Effector memory CD4-positive, alpha-beta T cell (primary cell): ENCODE data around the gene PPP2R1B.

Experiments
- DNase-seq, 3 donors: peaks; one replicate each; pipeline ENCODE4 v3.0.0-alpha.2; 2020
- H3K27ac ChIP-seq: 2 replicates; pipeline ENCODE4 v1.7.0; 2013; ENCODE audit warnings: mild to moderate bottlenecking, low read length, moderate library complexity; ENCODE audit not compliant: insufficient read depth, poor library complexity, severe bottlenecking
- H3K27me3 ChIP-seq: replicated peaks from 2 replicates; pipeline ENCODE4 v1.7.0; 2013; ENCODE audit warnings: mild to moderate bottlenecking, low read length; ENCODE audit not compliant: insufficient read depth, control insufficient read depth, poor library complexity, severe bottlenecking
- H3K36me3 ChIP-seq: 2 replicates; pipeline ENCODE4 v1.7.0; 2013; ENCODE audit warnings: mild to moderate bottlenecking, low read length, moderate library complexity; ENCODE audit not compliant: control insufficient read depth, insufficient read depth
- H3K4me1 ChIP-seq: 2 replicates; pipeline ENCODE4 v1.7.0; 2013; ENCODE audit warnings: low read length, mild to moderate bottlenecking; ENCODE audit not compliant: control insufficient read depth, insufficient read depth, poor library complexity, severe bottlenecking
- H3K4me3 ChIP-seq: 2 replicates; pipeline ENCODE4 v1.7.0; 2013; ENCODE audit warnings: low read length, low read depth, mild to moderate bottlenecking; ENCODE audit not compliant: insufficient read depth, poor library complexity, severe bottlenecking
- H3K9me3 ChIP-seq: 2 replicates; pipeline ENCODE4 v1.7.0; 2013; ENCODE audit warnings: mild to moderate bottlenecking, low read length, moderate library complexity; ENCODE audit not compliant: control insufficient read depth

The PPP2R1B gene

DNA sequence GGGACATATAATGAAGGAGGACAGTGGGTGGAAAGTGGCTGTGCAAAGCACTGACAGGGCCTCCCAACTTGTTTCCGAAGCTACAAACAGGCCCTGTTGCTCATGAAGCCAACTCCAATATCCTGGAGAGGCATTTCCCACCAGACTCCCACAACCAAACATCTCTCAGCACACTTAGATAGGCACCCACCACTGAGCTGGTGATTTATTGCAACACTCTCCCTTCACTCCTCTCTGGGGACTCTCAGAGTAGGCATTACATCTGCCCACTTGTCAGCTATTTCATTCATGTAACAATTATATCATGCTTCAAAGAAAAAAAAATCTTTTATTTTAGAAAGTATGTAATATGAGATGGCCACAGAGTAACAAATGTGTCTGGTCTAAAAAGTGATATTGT, 32.1 kb upstream of the PPP2R1B start:
- H3K4me3 ChIP-seq: no peak overlapping the region
- no peak for DNase-seq
- no peak overlapping the region for H3K27ac ChIP-seq
- no peaks in the 10 kb centered on the region for H3K27me3 ChIP-seq
- H3K9me3 ChIP-seq: no peaks in the 10 kb centered on the region
- H3K4me1 ChIP-seq: no peaks in the 10 kb centered on the region
- peaks cover 13% of the 10 kb centered on the region for H3K36me3 ChIP-seq

DNA sequence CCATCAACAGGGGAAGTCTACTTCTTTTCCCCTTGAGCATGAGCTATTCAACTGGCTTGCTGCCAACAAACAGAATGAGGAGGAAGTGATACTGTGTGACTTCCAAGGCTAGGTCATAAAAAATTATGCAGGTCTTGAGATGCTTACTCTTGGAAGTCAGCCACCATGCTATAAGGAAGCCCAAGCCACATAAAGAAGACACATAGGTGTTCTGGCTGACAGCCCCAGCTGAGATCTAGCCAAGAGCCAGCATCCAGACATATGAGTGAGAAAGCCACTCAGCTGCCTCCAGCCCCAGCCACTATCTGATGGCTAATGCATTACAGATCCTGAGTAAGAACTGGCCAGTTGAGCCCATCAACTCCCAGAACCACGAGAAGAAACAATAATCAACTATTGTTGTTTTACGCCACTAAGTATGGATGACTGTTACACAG, 31.0 kb upstream of the PPP2R1B start:
- H3K9me3 ChIP-seq: no peaks in the 10 kb centered on the region
- no peak overlapping the region for H3K27ac ChIP-seq
- no peak overlapping the region for H3K4me3 ChIP-seq
- DNase-seq: no peak
- no peaks in the 10 kb centered on the region for H3K4me1 ChIP-seq
- peaks cover 6% of the 10 kb centered on the region for H3K36me3 ChIP-seq
- H3K27me3 ChIP-seq: no peaks in the 10 kb centered on the region

- DNase-seq: no peak
Measured at GRCh38 chr11:111796696-111797095, 30.5 kb upstream of the PPP2R1B start.

GRCh38 chr11:111795334-111795985, 29.3 kb upstream of the PPP2R1B start:
- Histone ChIP-seq H3K27me3 (no peaks in the 10 kb centered on the region), H3K4me3 (no peak overlapping the region), H3K9me3 (no peaks in the 10 kb centered on the region), H3K27ac (no peak overlapping the region), H3K4me1 (no peaks in the 10 kb centered on the region), H3K36me3 (peaks cover 6% of the 10 kb centered on the region)
- no peak for DNase-seq

More at GRCh38 chr11:111796696-111797095, 30.5 kb upstream of the PPP2R1B start:
- Histone ChIP-seq H3K27me3 (no peaks in the 10 kb centered on the region), H3K36me3 (peaks cover 6% of the 10 kb centered on the region), H3K9me3 (no peaks in the 10 kb centered on the region), H3K27ac (no peak overlapping the region), H3K4me3 (no peak overlapping the region), H3K4me1 (no peaks in the 10 kb centered on the region)

- Histone ChIP-seq H3K9me3 (no peaks in the 10 kb centered on the region), H3K36me3 (peaks cover 6% of the 10 kb centered on the region), H3K27me3 (no peaks in the 10 kb centered on the region), H3K4me1 (no peaks in the 10 kb centered on the region), H3K27ac (no peak overlapping the region), H3K4me3 (no peak overlapping the region)
- DNase-seq: no peak
Measured at GRCh38 chr11:111793863-111794262, 27.7 kb upstream of the PPP2R1B start.

GRCh38 chr11:111792955-111793500, 26.8 kb upstream of the PPP2R1B start:
- Histone ChIP-seq H3K4me3 (no peak overlapping the region), H3K27me3 (no peaks in the 10 kb centered on the region), H3K9me3 (no peaks in the 10 kb centered on the region), H3K27ac (no peak overlapping the region), H3K36me3 (peaks cover 6% of the 10 kb centered on the region), H3K4me1 (no peaks in the 10 kb centered on the region)
- no peak for DNase-seq

GRCh38 chr11:111792314-111792713, 26.1 kb upstream of the PPP2R1B start:
- Histone ChIP-seq H3K36me3 (peaks cover 6% of the 10 kb centered on the region), H3K4me3 (no peak overlapping the region), H3K4me1 (no peaks in the 10 kb centered on the region), H3K9me3 (no peaks in the 10 kb centered on the region), H3K27ac (no peak overlapping the region), H3K27me3 (no peaks in the 10 kb centered on the region)
- DNase-seq: no peak

DNA sequence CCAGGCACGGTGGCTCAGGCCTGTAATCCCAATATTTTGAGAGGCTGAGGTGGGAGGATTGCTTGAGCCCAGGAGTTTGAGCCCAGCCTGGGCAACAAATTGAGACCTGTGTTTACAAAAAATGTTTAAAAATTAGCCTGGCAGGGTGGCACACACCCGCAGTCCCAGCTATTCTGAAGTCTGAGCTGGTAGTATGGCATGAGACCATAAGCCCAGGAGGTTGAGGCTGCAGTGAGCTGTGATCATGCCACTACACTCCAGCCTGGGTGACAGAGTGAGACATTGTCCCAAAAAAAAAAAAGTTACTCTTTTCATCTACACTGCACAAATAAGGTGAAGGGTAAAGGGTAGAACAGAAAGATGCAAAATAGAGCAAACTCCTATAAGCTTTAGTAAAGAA, 22.3 kb upstream of the PPP2R1B start:
- H3K9me3 ChIP-seq: no peaks in the 10 kb centered on the region
- DNase-seq: no peak
- H3K4me3 ChIP-seq: no peak overlapping the region
- no peak overlapping the region for H3K27ac ChIP-seq
- H3K4me1 ChIP-seq: no peaks in the 10 kb centered on the region
- peaks cover 14% of the 10 kb centered on the region for H3K36me3 ChIP-seq
- H3K27me3 ChIP-seq: no peaks in the 10 kb centered on the region

- Histone ChIP-seq H3K4me1 (no peaks in the 10 kb centered on the region), H3K36me3 (peaks cover 14% of the 10 kb centered on the region), H3K4me3 (no peak overlapping the region), H3K27me3 (no peaks in the 10 kb centered on the region), H3K9me3 (no peaks in the 10 kb centered on the region), H3K27ac (no peak overlapping the region)
- no peak for DNase-seq
Measured at GRCh38 chr11:111788051-111788450, 21.9 kb upstream of the PPP2R1B start.

DNA sequence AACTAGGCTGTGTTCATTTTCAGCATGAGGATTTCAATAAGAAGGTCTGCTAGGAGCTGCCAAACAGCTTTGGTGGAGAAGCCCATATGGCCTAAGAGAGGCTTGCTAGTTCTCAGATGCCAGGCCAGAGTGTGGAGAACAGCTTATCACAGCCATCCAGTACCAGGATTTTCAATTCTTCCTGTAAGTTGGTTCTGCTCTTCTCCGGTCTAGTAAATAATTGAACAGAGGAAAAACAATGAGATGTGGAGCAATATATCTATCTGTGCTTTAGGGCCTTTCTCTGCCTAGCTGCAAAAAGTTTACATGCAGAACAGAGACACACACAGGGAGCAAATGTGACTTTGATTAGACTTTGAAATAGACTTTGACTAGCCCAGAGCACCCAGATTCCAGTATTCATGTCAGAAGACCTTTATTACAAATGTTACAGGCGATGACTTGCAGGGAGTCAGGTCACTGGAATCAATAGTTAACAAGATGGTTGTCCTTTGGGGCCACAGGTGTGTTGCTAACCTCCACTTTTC, 19.8 kb upstream of the PPP2R1B start:
- no peak overlapping the region for H3K4me3 ChIP-seq
- peaks cover 14% of the 10 kb centered on the region for H3K36me3 ChIP-seq
- no peak overlapping the region for H3K27ac ChIP-seq
- no peaks in the 10 kb centered on the region for H3K9me3 ChIP-seq
- H3K27me3 ChIP-seq: no peaks in the 10 kb centered on the region
- H3K4me1 ChIP-seq: no peaks in the 10 kb centered on the region
- no peak for DNase-seq
